Forelimb muscle (tissue), 1 donor: ENCODE data around the gene TMEM240. TPM values are rescaled to one million over a fixed set of nuclear protein-coding genes. Genes with fewer than 3 reads are reported as not detected.
"Not testable (repeated sequence)": the region's sequence is repeated elsewhere in the genome, so short reads cannot be mapped to it uniquely, and the experiment has no call there.

Experiments used
- DNase-seq: peaks from one replicate; pipeline ENCODE4 v3.0.0-alpha.2; 2013; ENCODE audit warnings: low read depth
- polyA plus RNA-seq: library from polyadenylated mRNA; unstranded; fragments of 120-200 nt; gene quantifications from one replicate; pipeline ENCODE4 v1.2.1, GENCODE V29; 2013; ENCODE audit not compliant: insufficient read length

The TMEM240 gene
- polyA plus RNA-seq, 1 donor: 4.1 TPM

GRCh38 chr1:1557688-1558087 lies 17.3 kb upstream of the TMEM240 start:
- not testable (repeated sequence) for DNase-seq

DNA sequence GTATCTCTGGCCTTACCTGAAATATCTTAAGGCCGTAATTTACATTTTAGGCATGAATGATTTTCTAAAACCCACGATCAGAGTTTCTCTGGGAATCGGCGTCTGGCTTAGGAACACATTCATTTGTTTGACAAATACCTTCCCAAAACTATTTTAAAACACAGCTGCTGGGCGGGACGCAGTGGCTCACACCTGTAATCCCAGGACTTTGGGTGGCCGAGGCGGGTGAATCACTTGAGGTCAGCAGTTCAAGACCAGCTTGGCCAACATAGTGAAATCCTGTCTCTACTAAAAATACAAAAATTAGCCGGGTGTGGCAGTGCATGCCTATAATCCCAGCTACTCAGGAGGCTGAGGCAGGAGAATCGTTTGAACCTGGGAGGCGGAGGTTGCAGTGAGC lies 16.5 kb upstream of the TMEM240 start:
- not testable (repeated sequence) for DNase-seq

DNA sequence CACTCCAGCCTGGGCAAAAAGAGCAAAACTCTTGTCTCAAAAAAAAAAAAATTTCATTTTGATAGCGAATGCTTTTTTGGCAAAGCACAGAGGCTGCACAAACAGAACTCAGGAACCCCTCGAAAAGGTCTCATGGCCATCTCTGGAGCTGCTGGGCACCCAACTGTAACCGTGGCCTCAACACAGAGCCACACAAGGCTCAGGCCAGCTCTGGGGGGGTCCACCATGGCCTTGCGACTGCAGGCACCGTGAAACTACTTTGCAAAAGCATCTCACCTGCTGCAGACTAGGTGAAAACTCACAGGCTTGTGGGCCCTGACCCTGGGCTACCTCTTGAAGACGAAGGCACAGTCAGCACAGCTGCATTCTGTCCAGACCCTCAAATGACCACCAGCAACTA lies 16.1 kb upstream of the TMEM240 start:
- no peak for DNase-seq

GRCh38 chr1:1554926-1555915 lies 14.8 kb upstream of the TMEM240 start:
- no peak for DNase-seq

DNA sequence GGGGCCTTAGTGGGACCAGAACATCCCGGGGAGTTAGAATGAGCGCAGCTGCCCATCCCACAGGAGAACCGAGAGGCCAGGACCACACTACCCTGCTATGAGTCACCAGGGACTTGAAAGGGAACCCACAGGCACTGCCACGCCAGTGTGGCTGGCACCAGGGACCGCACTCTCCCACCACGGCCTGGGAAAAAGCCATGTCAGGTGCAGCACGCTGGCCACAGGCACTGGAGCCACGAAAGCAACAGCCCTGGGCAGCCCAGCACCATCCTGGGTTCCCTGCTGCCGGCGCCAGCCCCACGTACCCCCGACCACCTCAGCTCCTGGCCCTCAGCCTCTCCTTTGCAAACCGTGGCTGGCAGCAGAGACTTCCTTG lies 14.1 kb upstream of the TMEM240 start:
- DNase-seq: no peak

DNA sequence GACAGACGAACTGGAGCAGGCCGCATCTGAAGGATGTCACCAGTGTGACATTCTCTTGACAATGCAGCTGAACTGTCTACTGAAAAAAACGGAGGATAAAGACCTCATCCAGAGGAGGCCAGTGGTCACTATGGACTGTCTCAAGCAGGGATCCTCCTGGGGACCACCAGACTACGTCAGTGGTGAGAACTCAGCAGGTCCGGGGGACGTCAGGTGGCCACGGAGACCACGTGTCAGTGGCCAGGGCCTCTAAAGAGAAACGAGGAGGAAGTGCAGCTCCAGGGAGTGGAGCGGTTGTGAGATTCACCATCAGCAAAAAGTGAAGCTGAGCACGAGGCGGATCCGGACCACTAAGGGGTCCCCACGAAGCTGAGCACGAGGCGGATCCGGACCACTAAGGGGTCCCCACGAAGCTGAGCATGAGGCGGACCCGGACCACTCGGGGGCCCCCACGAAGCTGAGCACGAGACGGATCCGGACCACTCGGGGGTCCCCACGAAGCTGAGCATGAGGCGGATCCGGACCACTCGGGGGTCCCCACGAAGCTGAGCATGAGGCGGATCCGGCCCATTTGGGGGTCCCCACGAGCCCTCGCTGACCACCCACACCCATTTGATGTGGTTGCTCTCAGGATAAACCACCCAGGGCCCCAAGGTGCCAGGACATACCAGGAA lies 13.5 kb upstream of the TMEM240 start:
- no peak for DNase-seq

DNA sequence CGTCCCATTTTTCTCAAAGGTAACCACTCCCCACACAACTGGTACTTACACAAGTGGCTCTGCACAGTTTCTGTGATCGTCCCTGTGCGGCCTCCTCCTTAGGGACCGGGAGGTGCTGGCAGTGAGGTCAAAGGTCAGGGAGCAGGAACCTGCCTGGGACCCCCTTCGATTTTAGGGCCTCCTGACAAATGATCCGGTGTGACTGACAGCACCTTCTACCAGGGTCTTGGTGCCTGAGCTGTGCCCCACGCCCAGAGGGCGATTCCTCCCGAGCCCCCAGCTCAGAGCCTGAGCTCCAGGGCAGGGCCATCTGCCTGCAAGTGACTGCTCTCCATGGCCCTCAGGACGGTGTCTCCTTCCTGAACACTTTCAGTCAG lies 11.8 kb upstream of the TMEM240 start:
- DNase-seq: no peak

GRCh38 chr1:1551524-1552262 lies 11.3 kb upstream of the TMEM240 start:
- DNase-seq: no peak

DNA sequence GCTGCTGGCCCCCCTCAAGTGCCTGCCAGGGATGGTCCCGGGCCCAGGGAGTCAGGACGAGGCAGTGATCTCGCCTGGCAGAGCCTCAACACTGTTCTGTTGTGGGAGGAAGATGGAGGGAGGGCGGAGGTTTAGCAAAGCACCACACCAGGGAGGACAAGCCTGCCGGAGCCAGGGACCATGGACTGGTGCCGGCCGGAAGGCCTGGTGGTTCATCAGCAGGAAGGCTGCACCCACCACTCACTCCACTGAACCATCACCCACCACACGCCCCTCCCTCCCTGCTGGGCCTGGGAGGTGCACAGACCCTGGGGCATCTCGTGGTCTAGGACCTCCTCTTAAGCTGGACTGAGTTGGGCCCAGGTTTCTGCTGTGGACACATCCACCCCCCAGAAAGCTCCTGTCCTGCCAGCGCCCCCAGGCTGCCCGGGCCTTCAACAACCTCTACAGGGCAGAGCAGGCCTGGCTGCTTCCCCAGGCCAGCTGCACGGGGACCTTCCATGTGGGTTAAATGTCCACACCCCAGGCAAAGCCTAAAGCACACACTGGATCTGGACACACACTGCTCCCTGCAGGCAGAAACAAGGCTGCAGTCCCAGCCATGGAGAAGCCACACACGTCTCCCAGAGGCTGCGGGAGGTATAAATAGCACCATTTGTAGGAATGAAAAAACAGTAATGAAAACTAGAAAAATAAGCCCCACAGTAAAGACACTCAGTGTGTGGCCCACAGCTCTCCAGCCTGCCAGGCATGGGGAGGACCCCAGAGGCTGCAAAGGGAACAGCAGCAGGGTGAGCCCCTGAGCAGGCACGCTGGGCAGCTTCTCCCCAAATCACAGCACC lies 10.4 kb upstream of the TMEM240 start:
- no peak for DNase-seq

- DNase-seq: no peak
Measured at GRCh38 chr1:1550087-1550486, 9.7 kb upstream of the TMEM240 start.

- DNase-seq: no peak
Measured at GRCh38 chr1:1548591-1548990, 8.2 kb upstream of the TMEM240 start.

DNA sequence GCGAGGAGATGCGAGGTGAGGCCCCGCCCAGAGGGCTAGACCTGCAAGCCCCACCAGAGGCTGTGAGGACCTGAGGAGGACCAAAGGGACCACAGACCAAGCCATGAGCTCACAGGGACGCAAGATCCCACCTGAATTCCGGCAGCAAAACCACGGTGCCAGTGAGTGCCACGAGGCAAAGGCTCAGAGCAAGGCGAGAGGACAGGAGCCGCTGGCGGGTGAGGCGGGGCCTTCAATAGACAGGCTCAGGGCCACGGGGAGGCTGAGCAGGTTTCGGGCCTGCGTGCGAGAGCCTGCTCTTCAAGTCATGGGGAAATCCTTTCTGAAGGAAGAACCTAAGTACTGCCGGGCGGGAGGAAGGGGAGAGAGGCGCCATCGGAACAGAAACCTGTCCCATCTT lies 7.1 kb upstream of the TMEM240 start:
- DNase-seq: no peak

GRCh38 chr1:1547011-1547410 lies 6.6 kb upstream of the TMEM240 start:
- DNase-seq: no peak

GRCh38 chr1:1545946-1546737 lies 5.7 kb upstream of the TMEM240 start:
- no peak for DNase-seq

DNA sequence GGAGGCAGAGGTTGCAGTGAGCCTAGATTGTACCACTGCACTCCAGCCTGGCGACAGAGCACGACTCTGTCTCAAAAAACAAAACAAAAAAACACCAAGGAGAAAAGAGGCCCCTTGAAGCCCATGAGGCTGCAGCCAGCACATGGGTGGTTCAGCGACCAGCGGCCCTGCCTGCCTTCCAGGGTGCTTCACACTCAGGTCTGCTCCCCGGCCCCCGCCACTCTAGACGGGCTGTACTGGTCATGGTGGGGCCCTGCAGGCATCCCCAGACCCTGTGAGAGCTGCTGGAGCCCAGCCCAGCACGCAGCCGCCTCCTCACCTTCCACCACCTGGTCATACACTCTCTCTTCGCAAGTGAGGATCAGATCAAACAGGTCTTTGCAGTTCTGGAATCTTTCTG lies 4.1 kb upstream of the TMEM240 start:
- no peak for DNase-seq

GRCh38 chr1:1543706-1544099 lies 3.3 kb upstream of the TMEM240 start:
- DNase-seq: no peak

- no peak for DNase-seq
Measured at GRCh38 chr1:1542766-1543705, 2.6 kb upstream of the TMEM240 start.

DNA sequence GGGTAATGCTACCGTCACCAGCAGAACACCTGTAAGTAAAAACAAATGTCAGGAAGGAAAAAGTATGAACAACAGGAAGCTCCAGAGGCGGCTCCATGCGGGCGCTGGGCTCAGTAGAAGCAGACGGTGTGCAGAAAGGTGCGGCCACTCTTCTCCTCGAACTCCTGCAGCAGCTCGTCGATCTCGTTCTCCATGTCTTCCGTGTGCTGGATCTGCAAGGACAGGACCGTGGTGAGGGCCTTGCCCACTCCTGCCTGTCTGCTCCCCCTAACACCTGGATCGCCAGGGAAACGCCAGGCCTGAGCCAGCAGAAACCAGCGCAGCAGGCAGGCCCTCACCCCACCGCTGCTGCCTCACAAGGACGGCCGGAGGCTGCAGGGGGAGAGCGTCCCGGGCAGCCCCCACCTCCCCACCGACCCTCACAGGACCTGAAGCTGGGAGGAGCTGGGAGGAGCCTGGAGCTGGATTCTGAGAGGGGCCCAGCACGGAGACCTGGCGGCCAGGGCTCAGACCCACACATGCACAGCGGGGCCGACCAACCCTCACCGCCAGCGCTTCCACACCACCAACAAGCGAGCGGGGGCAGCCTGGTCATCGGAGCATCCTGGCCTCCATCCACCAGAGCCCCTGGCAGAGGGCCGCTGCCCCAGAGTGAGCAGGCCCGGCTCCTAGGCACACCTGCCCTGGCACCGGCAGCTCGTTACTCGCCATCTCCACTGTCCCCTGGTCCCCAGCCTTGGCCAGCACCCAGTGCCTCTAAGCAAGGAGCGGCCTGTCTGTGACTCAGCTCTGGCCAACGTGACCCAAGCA lies 1.7 kb upstream of the TMEM240 start:
- no peak for DNase-seq
